ENCODE measurements around the gene PAK5.

The PAK5 gene

DNA sequence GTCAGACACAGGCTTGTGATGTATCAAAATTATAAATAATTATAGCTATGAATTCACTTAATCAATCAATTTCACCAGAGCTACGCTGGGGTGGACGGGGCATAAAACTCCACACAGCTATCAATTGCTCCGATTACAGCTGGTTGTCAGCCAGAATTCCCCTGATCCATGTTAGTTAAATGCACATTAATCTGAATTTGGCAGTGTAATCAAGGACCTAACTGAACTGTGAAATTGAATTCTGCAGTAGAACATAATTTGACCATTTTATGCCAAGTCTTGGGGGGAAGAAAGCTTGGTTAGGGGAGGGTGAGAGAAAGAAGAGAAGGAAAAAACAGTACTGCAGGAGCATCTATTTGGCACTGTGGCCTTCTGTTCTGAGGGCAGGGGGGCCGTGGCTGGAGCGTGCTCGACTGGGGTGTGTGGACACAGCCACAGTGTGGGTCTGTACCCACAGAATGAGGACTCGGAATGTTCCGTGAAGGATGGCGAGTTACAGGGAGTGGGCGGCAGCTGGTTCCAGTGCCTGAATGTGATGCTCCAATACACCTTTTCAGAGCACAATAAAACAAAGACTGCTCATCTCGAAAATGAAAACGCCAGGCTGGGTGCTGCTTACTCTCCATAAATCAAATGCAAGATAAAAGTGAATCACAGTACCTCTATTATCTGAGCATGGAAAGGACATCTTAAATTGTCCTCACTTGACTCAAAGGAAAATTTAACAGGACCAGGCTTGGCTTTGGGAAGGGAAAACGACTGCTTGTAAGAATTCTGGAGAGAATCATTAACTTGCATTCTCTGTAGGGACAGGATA lies 265.3 kb downstream of the PAK5 start:
- Histone ChIP-seq H3K4me1 (no peaks in the 10 kb centered on the region), H3K36me3 (no peaks in the 10 kb centered on the region), H3K4me3 (no peak overlapping the region), H3K27me3 (no peaks in the 10 kb centered on the region), H3K27ac (no peak overlapping the region), H3K9me3 (no peaks in the 10 kb centered on the region)
- intact Hi-C loops (cut with DNase I; ENCODE audit: low total_unique reads): no loop called here
- TF ChIP-seq, protein P1, sequence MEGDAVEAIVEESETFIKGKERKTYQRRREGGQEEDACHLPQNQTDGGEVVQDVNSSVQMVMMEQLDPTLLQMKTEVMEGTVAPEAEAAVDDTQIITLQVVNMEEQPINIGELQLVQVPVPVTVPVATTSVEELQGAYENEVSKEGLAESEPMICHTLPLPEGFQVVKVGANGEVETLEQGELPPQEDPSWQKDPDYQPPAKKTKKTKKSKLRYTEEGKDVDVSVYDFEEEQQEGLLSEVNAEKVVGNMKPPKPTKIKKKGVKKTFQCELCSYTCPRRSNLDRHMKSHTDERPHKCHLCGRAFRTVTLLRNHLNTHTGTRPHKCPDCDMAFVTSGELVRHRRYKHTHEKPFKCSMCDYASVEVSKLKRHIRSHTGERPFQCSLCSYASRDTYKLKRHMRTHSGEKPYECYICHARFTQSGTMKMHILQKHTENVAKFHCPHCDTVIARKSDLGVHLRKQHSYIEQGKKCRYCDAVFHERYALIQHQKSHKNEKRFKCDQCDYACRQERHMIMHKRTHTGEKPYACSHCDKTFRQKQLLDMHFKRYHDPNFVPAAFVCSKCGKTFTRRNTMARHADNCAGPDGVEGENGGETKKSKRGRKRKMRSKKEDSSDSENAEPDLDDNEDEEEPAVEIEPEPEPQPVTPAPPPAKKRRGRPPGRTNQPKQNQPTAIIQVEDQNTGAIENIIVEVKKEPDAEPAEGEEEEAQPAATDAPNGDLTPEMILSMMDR (IDR thresholded peaks at IDR 0.05): no peak
- DNase-seq: no peak

DNA sequence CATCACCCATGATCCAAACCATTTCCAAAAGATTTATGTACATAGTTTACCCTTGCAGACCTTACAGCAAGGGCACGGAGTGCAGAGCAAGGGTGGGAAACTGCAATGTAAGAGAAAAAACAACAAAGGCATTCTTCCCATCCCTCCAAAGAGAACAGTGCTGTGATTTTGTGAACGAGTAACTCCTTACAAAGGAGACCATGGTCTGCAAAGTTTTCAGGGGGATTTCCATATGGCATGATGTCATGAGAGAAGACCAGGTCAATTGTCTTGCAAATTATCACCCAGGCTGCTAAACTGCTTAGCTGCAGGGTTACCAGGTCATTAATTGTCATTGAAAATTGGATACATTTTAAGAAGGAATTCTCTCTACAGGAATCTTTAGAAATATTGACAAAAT lies 266.2 kb downstream of the PAK5 start:
- H3K9me3 ChIP-seq: no peaks in the 10 kb centered on the region
- no peaks in the 10 kb centered on the region for H3K27me3 ChIP-seq
- intact Hi-C loops (cut with DNase I; ENCODE audit: low total_unique reads): no loop called here
- H3K4me1 ChIP-seq: no peaks in the 10 kb centered on the region
- TF ChIP-seq, protein P1 (IDR thresholded peaks at IDR 0.05): no peak
- H3K36me3 ChIP-seq: no peaks in the 10 kb centered on the region
- H3K27ac ChIP-seq: no peak overlapping the region
- no peak for DNase-seq
- no peak overlapping the region for H3K4me3 ChIP-seq

DNA sequence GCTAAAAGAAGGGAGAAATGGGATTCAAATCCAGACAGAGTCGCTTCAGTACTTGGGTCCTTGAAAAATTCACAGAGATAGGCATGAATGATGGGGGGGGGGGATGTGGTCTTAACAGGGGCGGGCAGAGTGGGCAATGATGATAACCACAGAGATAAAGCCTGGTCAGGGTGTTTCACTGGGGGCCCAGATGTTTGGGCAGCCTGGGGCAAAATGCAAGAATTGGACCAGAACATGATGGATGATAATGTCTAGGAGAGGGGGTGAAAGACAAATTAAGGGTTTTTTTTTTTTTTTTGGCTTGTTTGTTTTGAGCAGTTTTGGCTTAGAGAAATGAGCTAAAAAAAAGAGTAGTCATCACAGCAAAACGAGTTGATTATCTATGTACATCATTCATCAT lies 267.1 kb downstream of the PAK5 start:
- DNase-seq: no peak
- TF ChIP-seq, protein P1 (IDR thresholded peaks at IDR 0.05): no peak
- Histone ChIP-seq H3K27ac (no peak overlapping the region), H3K4me1 (no peaks in the 10 kb centered on the region), H3K27me3 (no peaks in the 10 kb centered on the region), H3K36me3 (no peaks in the 10 kb centered on the region), H3K4me3 (no peak overlapping the region), H3K9me3 (no peaks in the 10 kb centered on the region)
- intact Hi-C loops (cut with DNase I; ENCODE audit: low total_unique reads): no loop called here

DNA sequence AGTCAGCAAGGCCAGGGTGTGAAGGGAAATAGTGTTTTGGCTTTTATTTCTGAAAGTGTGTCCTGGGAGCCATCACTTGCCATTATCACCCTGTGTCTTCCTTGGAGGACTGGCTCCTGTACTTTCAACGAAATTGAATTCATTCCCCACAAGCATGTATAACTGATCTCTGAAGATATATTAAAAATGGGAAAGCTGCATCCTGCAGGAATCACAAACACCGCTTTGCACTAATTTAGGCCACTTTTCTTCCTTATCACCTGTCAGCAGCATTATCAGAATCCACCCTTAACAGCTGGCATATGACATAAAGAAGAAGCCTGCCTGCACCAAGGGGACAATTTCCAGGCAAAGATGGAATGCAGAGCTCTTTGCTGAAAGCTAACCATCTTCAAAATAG lies 268.3 kb downstream of the PAK5 start:
- intact Hi-C loops (cut with DNase I; ENCODE audit: low total_unique reads): no loop called here
- no peaks in the 10 kb centered on the region for H3K27me3 ChIP-seq
- no peak for DNase-seq
- H3K4me3 ChIP-seq: no peak overlapping the region
- H3K27ac ChIP-seq: no peak overlapping the region
- no peaks in the 10 kb centered on the region for H3K9me3 ChIP-seq
- H3K36me3 ChIP-seq: no peaks in the 10 kb centered on the region
- H3K4me1 ChIP-seq: no peaks in the 10 kb centered on the region
- TF ChIP-seq, protein P1 (IDR thresholded peaks at IDR 0.05): no peak

DNA sequence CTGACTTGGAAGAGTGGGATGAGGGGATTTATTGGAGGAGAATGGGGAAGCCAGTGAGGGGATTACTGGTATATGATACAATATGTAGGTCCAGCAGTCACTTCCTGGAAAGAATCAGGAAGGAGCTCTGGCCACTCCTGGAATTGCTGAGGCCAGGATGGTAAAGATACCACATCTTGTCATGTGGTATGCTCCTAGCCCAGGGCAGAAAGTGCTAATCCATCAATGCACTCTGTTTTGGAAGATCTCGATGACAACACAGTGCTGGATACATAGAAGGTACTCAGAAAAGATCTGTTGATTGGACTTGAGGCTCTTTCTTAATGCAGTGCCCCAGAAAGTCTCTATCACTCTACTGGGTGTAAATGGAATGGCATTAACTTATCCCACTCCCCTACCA lies 271.9 kb downstream of the PAK5 start:
- H3K4me1 ChIP-seq: no peaks in the 10 kb centered on the region
- DNase-seq: no peak
- H3K27me3 ChIP-seq: no peaks in the 10 kb centered on the region
- no peaks in the 10 kb centered on the region for H3K9me3 ChIP-seq
- H3K36me3 ChIP-seq: no peaks in the 10 kb centered on the region
- no peak overlapping the region for H3K27ac ChIP-seq
- intact Hi-C loops (cut with DNase I; ENCODE audit: low total_unique reads): no loop called here
- no peak overlapping the region for H3K4me3 ChIP-seq
- TF ChIP-seq, protein P1 (IDR thresholded peaks at IDR 0.05): no peak

All from tibial artery (tissue), 4 donors.